GM12865 (cell line): Measurements from ENCODE around the gene KCNAB1.

Experiments used
- DNase-seq: peaks from one replicate; pipeline ENCODE4 v3.0.0; 2010; ENCODE audit warnings: low read depth
- H3K4me3 ChIP-seq: 2 replicates; pipeline ENCODE4 v1.5.1; 2011; ENCODE audit warnings: mild to moderate bottlenecking, low read depth, low read length, control low read depth
- CTCF ChIP-seq: IDR thresholded peaks from 2 replicates; pipeline ENCODE4 v1.5.1; 2011; ENCODE audit warnings: low read length, control low read depth, low read depth, inconsistent platforms; ENCODE audit not compliant: insufficient read depth; ENCODE audit errors: missing control alignments

Gene KCNAB1

GRCh38 chr3:156321945-156322344 is 201.6 kb downstream of the KCNAB1 start:
- TF ChIP-seq CTCF, result no peak
- H3K4me3 ChIP-seq, result no peak overlapping the region
- DNase-seq, result no peak

GRCh38 chr3:156323466-156323865 is 203.1 kb downstream of the KCNAB1 start:
- no peak overlapping the region for H3K4me3 ChIP-seq
- no peak for DNase-seq
- TF ChIP-seq CTCF, result no peak

- no peak overlapping the region for H3K4me3 ChIP-seq
- TF ChIP-seq CTCF, result no peak
- no peak for DNase-seq
Measured at GRCh38 chr3:156330415-156330814, 210.0 kb downstream of the KCNAB1 start.

- TF ChIP-seq CTCF, result no peak
- no peak for DNase-seq
- H3K4me3 ChIP-seq, result no peak overlapping the region
Measured at GRCh38 chr3:156332304-156332703, 211.9 kb downstream of the KCNAB1 start.

GRCh38 chr3:156334841-156335545 is 214.6 kb downstream of the KCNAB1 start:
- DNase-seq, result no peak
- TF ChIP-seq CTCF, result no peak
- no peak overlapping the region for H3K4me3 ChIP-seq

GRCh38 chr3:156339491-156339890 is 219.1 kb downstream of the KCNAB1 start:
- no peak for DNase-seq
- no peak overlapping the region for H3K4me3 ChIP-seq
- no peak for TF ChIP-seq CTCF

GRCh38 chr3:156341332-156341731 is 221.0 kb downstream of the KCNAB1 start:
- TF ChIP-seq CTCF, result no peak
- no peak overlapping the region for H3K4me3 ChIP-seq
- no peak for DNase-seq
